H1 (cell line): ENCODE measurements around the gene MAPKAP1. TPM values are rescaled to one million over a fixed set of nuclear protein-coding genes. Genes with fewer than 3 reads are reported as not detected.

Experiments used
- CTCF ChIA-PET: fragments of 300-600 bp; sonication (Branson Sonifier 250); formaldehyde crosslinking; loops from one replicate; lab custom pipeline; 2021; ENCODE audit not compliant: partially characterized antibody; lab: Charles Lee
- POLR2A ChIA-PET: fragments of 300-600 bp; sonication (Branson Sonifier 250); formaldehyde crosslinking; loops from one replicate; lab custom pipeline; 2021; ENCODE audit warnings: inconsistent platforms; ENCODE audit not compliant: partially characterized antibody; lab: Charles Lee
- DNase-seq, 2 experiments: peaks; one replicate each; pipeline versions ENCODE4 v3.0.0 to v3.0.0-alpha.2; 2010 to 2022; ENCODE audit warnings: low spot score in 2 of 2, low read depth in 1 of 2, mixed read lengths in 1 of 2
- FAIRE-seq: peaks from 2 replicates; lab custom pipeline; 2011; peaks lifted over from hg19 to GRCh38; lab: Jason Lieb, UNC
- H2AFZ ChIP-seq: 2 replicates; pipeline ENCODE4 v1.8.1; 2012; ENCODE audit warnings: low read length, inconsistent platforms
- H2AK5ac ChIP-seq: 2 replicates; pipeline ENCODE4 v1.6.1; 2013; ENCODE audit warnings: low read depth, low read length
- H2BK120ac ChIP-seq: replicated peaks from 2 replicates; pipeline ENCODE3; 2013; ENCODE audit warnings: low read depth, low read length, inconsistent platforms
- H2BK12ac ChIP-seq: 2 replicates; pipeline ENCODE4 v1.6.1; 2013; ENCODE audit warnings: low read depth, low read length
- H2BK15ac ChIP-seq: 2 replicates; pipeline ENCODE4 v1.6.1; 2013; ENCODE audit warnings: low read length
- H2BK20ac ChIP-seq: 2 replicates; pipeline ENCODE4 v1.6.1; 2013; ENCODE audit warnings: low read length
- H2BK5ac ChIP-seq: 2 replicates; pipeline ENCODE4 v1.6.1; 2013; ENCODE audit warnings: low read depth, low read length
- H3K14ac ChIP-seq: 2 replicates; pipeline ENCODE4 v1.6.1; 2013; ENCODE audit warnings: inconsistent platforms; ENCODE audit not compliant: insufficient read length
- H3K18ac ChIP-seq: 2 replicates; pipeline ENCODE4 v1.6.1; 2013; ENCODE audit warnings: low read length; ENCODE audit errors: extremely low read depth
- H3K23ac ChIP-seq: 2 replicates; pipeline ENCODE4 v1.6.1; 2013; ENCODE audit warnings: inconsistent platforms; ENCODE audit not compliant: insufficient read length
- H3K23me2 ChIP-seq: 2 replicates; pipeline ENCODE4 v1.6.1; 2013; ENCODE audit warnings: low read depth, low read length
- H3K27ac ChIP-seq: 2 replicates; pipeline ENCODE4 v1.6.1; 2011; ENCODE audit warnings: low read depth, low read length, inconsistent platforms
- H3K27me3 ChIP-seq, 4 experiments: replicated peaks in 1 of 4; 1 replicate in 1 of 4; 2 replicates in 3 of 4; pipeline versions ENCODE4 v1.6.1 to v1.8.1; 2011 to 2013; ENCODE audit warnings: low read length in 3 of 4, mild to moderate bottlenecking in 3 of 4, inconsistent platforms in 2 of 4, mixed read lengths in 2 of 4, moderate library complexity in 1 of 4; ENCODE audit not compliant: control insufficient read depth in 3 of 4, insufficient read depth in 3 of 4; ENCODE audit errors: extremely low read depth in 1 of 4
- H3K36me3 ChIP-seq, 4 experiments: 2 replicates each; pipeline versions ENCODE4 v1.6.1 to v1.8.1; 2011 to 2013; ENCODE audit warnings: mild to moderate bottlenecking in 4 of 4, low read length in 3 of 4, moderate library complexity in 2 of 4, control low read depth in 1 of 4, inconsistent platforms in 1 of 4; ENCODE audit not compliant: insufficient read depth in 4 of 4, control insufficient read depth in 2 of 4
- H3K4ac ChIP-seq: replicated peaks from 2 replicates; pipeline ENCODE3; 2013; ENCODE audit warnings: low read length, low read depth, mixed read lengths, inconsistent platforms; ENCODE audit not compliant: insufficient read length
- H3K4me1 ChIP-seq, 4 experiments: replicated peaks in 1 of 4; 1 replicate in 1 of 4; 2 replicates in 3 of 4; pipeline versions ENCODE4 v1.6.1 to v1.8.1; 2011 to 2013; ENCODE audit warnings: low read length in 3 of 4, inconsistent platforms in 2 of 4, mixed read lengths in 1 of 4; ENCODE audit not compliant: insufficient read depth in 4 of 4, control insufficient read depth in 3 of 4
- H3K4me2 ChIP-seq, 2 experiments: 2 replicates each; pipeline versions ENCODE4 v1.6.1 to v1.8.1; 2011 to 2013; ENCODE audit warnings: low read depth in 2 of 2, low read length in 2 of 2, control low read depth in 1 of 2, inconsistent platforms in 1 of 2, mild to moderate bottlenecking in 1 of 2; ENCODE audit not compliant: insufficient read depth in 1 of 2
- H3K4me3 ChIP-seq, 4 experiments: fragments of 200-600, 300-600 bp in 1 of 4; sonication (generic), shearing (Covaris generic), sonication (Bioruptor Twin) in 1 of 4; 2 replicates each; pipeline versions ENCODE4 v1.5.1 to v1.8.1; 2011 to 2016; ENCODE audit warnings: low read length in 4 of 4, low read depth in 3 of 4, control low read depth in 2 of 4, inconsistent platforms in 2 of 4, mild to moderate bottlenecking in 2 of 4, mixed read lengths in 1 of 4, moderate library complexity in 1 of 4; ENCODE audit not compliant: insufficient read depth in 2 of 4; ENCODE audit errors: extremely low read depth in 1 of 4
- H3K56ac ChIP-seq: replicated peaks from 2 replicates; pipeline ENCODE3; 2013; ENCODE audit warnings: low read depth, mild to moderate bottlenecking, mixed read lengths, low read length, inconsistent platforms; ENCODE audit not compliant: insufficient read length
- H3K79me1 ChIP-seq: 2 replicates; pipeline ENCODE4 v1.6.1; 2013; ENCODE audit warnings: low read depth, low read length, control low read depth
- H3K79me2 ChIP-seq, 2 experiments: 2 replicates each; pipeline versions ENCODE4 v1.6.1 to v1.8.1; 2012 to 2013; ENCODE audit warnings: low read length in 2 of 2, mild to moderate bottlenecking in 2 of 2, inconsistent platforms in 1 of 2; ENCODE audit not compliant: insufficient read depth in 2 of 2, control insufficient read depth in 1 of 2
- H3K9ac ChIP-seq, 4 experiments: replicated peaks in 1 of 4; 1 replicate in 1 of 4; 2 replicates in 3 of 4; pipeline versions ENCODE4 v1.6.1 to v1.8.1; 2011 to 2013; ENCODE audit warnings: low read depth in 3 of 4, low read length in 3 of 4, control low read depth in 2 of 4, mild to moderate bottlenecking in 2 of 4, moderate library complexity in 2 of 4, inconsistent platforms in 1 of 4; ENCODE audit errors: extremely low read depth in 1 of 4
- H3K9me3 ChIP-seq, 2 experiments: 2 replicates each; pipeline versions ENCODE4 v1.6.1 to v1.8.1; 2012 to 2013; ENCODE audit warnings: mild to moderate bottlenecking in 2 of 2, moderate library complexity in 2 of 2, control low read depth in 1 of 2, inconsistent platforms in 1 of 2, low read depth in 1 of 2, low read length in 1 of 2, mixed read lengths in 1 of 2; ENCODE audit not compliant: insufficient read depth in 2 of 2
- H4K20me1 ChIP-seq, 2 experiments: replicated peaks in 1 of 2; 2 replicates each; pipeline versions ENCODE3 to v1.8.1; 2011 to 2013; ENCODE audit warnings: inconsistent platforms in 2 of 2, low read length in 2 of 2, mild to moderate bottlenecking in 1 of 2; ENCODE audit not compliant: insufficient read depth in 2 of 2, control insufficient read depth in 1 of 2
- H4K5ac ChIP-seq: 2 replicates; pipeline ENCODE4 v1.6.1; 2013; ENCODE audit warnings: low read length, low read depth, mixed read lengths, inconsistent platforms; ENCODE audit not compliant: insufficient read length
- H4K8ac ChIP-seq: 2 replicates; pipeline ENCODE4 v1.8.0; 2013; ENCODE audit warnings: mild to moderate bottlenecking, moderate library complexity, low read length, inconsistent platforms; ENCODE audit not compliant: insufficient read depth; ENCODE audit errors: extremely low read depth
- H4K91ac ChIP-seq: replicated peaks from 2 replicates; pipeline ENCODE3; 2013; ENCODE audit warnings: low read length, mixed read lengths, inconsistent platforms; ENCODE audit not compliant: insufficient read length
- CHD1 ChIP-seq: IDR thresholded peaks from 2 replicates; pipeline ENCODE4 v1.6.1; 2012; ENCODE audit warnings: low read depth, low read length, improper control_type of control experiment
- EP300 ChIP-seq, 2 experiments: IDR thresholded peaks; 1 replicate in 1 of 2; 2 replicates in 1 of 2; pipeline ENCODE4 v1.6.1; 2011 to 2012; ENCODE audit warnings: low read depth in 2 of 2, low read length in 2 of 2, mild to moderate bottlenecking in 2 of 2, borderline replicate concordance in 1 of 2, inconsistent platforms in 1 of 2, moderate library complexity in 1 of 2
- NRF1 ChIP-seq: IDR thresholded peaks from 2 replicates; pipeline ENCODE4 v1.6.1; 2011; ENCODE audit warnings: mild to moderate bottlenecking, low read depth, low read length, improper control_type of control experiment
- TCF12 ChIP-seq: IDR thresholded peaks from 2 replicates; pipeline ENCODE4 v1.6.1; 2011; ENCODE audit warnings: low read depth, mild to moderate bottlenecking, low read length
- WGBS, 2 experiments: shearing (Covaris generic) in 1 of 2; methylation state at CpG; one replicate each; pipeline versions ENCODE4 v1.1.6 to v1.1.7; 2013 to 2015; ENCODE audit warnings: low lambda C conversion rate in 2 of 2, mixed read lengths in 2 of 2, inconsistent platforms in 1 of 2, low coverage in 1 of 2, missing lambda C conversion rate in 1 of 2; ENCODE audit not compliant: insufficient replicate concordance in 2 of 2, insufficient coverage in 1 of 2, insufficient read length in 1 of 2; ENCODE audit errors: extremely low coverage in 1 of 2, missing lambda C conversion rate in 1 of 2; 5-methylcytosine and 5-hydroxymethylcytosine counted together
- polyA plus RNA-seq, 7 experiments: library from polyadenylated mRNA; depleted of rRNA in 3 of 7; stranded (reverse) in 5 of 7; unstranded in 2 of 7; fragments of >200 nt in 5 of 7; fragments of 200-250 nt in 2 of 7; gene quantifications; 1 replicate in 5 of 7; 2 replicates in 1 of 7; 4 replicates in 1 of 7; pipeline versions ENCODE4 v1.2.1 to v1.2.3, GENCODE V29; 2011 to 2013; ENCODE audit warnings: missing spikeins in 2 of 7, mixed read lengths in 2 of 7
- total RNA-seq: library from RNA; stranded (reverse); fragmentation: NEBNext Ultra II Directional; extraction: Animal tissue kit (Norgen Biotek cat#: 25700); gene quantifications from 2 replicates; pipeline ENCODE4 v1.2.1, GENCODE V29; 2021

MAPKAP1 gene
- total and polyA plus RNA-seq, 2 of the 8 experiments (the other 6 are each of a cell fraction or from before 2014, with no cell fraction given), result 79.2 to 140 TPM

DNA sequence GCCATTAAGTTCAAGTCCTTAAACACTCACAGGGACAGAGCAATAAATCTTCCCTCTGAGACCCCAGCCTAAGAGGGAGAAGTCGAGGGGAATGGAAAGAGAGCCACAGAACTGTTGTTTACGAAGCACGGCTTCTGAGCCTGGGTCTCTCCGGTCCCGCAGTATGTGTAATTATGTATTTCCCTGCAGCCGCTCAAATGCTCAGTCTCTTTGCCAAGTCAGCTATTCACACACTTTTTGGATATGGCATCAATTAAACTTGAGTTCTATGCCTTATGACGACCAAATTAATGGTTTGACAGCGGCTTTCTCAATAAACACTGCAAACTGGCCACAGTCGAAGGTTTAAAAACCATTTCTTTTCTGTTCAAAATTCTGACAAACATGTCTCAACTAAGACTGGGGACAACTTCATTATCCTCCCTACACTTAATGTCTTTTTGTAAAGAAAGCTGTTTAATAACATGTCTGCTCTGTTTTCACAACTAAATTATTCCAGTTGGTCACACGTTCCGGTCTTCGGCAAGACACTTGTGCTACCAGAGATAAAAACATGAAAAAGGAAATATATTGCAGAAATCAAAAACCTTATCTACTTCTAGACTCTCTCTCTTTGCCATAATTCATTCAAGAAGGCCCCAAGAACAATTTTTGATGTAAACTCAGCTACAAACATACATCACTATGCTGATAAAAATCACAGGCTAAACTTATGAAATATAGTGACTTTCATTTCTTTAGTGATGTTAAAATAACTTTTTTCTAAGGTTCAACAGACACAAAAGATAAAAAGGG, 242.2 kb downstream of the MAPKAP1 start:
- Histone ChIP-seq H4K5ac (no peak overlapping the region), H4K91ac (no peak overlapping the region), H4K20me1 (no peaks in the 10 kb centered on the region), H3K56ac (no peak overlapping the region), H3K36me3 (peaks cover 0 to 7% (median 3%) of the 10 kb centered on the region in 4 experiments; a peak in 2 of 8 replicates), H3K4ac (no peak overlapping the region), H3K14ac (no peak overlapping the region), H3K27me3 (no peaks in the 10 kb centered on the region), H3K18ac (no peak overlapping the region), H3K27ac (no peak overlapping the region), H2AK5ac (no peak overlapping the region), H2BK12ac (no peak overlapping the region), H2BK5ac (no peak overlapping the region), H3K4me3 (no peak overlapping the region), H3K4me2 (no peak overlapping the region), H3K4me1 (no peaks in the 10 kb centered on the region; a peak in 1 of 7 replicates), H3K23ac (no peak overlapping the region), H2BK120ac (no peak overlapping the region), H3K79me2 (no peaks in the 10 kb centered on the region), H3K79me1 (no peaks in the 10 kb centered on the region), H3K9me3 (peaks cover 0 to 10% of the 10 kb centered on the region in 2 experiments; a peak in 1 of 4 replicates), H2BK15ac (no peak overlapping the region), H2AFZ (no peak overlapping the region), H3K9ac (no peak overlapping the region), H2BK20ac (no peak overlapping the region), H3K23me2 (no peaks in the 10 kb centered on the region), H4K8ac (no peak overlapping the region)
- POLR2A ChIA-PET, result interaction anchor here (1.4 kb wide), 1 partner anchor 11 kb away, joined by 3 read pairs; no protein-coding TSS in a partner anchor
- CTCF ChIA-PET, result no interaction called here
- TF ChIP-seq EP300 (IDR thresholded peaks at IDR 0.05; ENCODE audit: borderline replicate concordance in 1 of 2, low read depth in 2 of 2, low read length in 2 of 2) (no peak), TCF12 (no peak), CHD1 (no peak), NRF1 (no peak)
- no peak for DNase-seq
- 94% methylated on average over 12 of the region's 12 CpGs; no CpG with 5 or more reads in 1 of the 2 experiments for WGBS, 2 experiments
- FAIRE-seq, result no peak
